HEK293 (cell line): Measurements from ENCODE around the gene LCORL.

Experiments used
- CTCF ChIA-PET: fragments of 350-600 bp; formaldehyde crosslinking; extraction: SDS; loops from one replicate; lab custom pipeline; 2021; ENCODE audit warnings: antibody characterized with exemption; lab: Yijun Ruan, JAX
- POLR2A ChIA-PET: fragments of 300-600 bp; formaldehyde crosslinking; extraction: SDS; loops from one replicate; lab custom pipeline; 2020; ENCODE audit warnings: antibody characterized with exemption, inconsistent platforms; lab: Yijun Ruan, JAX
- H3K27ac ChIP-seq: fragments of 200-500 bp; sonication (Bioruptor generic); 2 replicates; pipeline ENCODE4 v1.5.1; 2014; ENCODE audit warnings: low read depth, low read length, control low read depth, inconsistent platforms; ENCODE audit errors: extremely low read depth
- H3K36me3 ChIP-seq, 2 experiments: fragments of 200-500 bp in 1 of 2; sonication (Bioruptor generic) in 1 of 2; 1 replicate in 1 of 2; 2 replicates in 1 of 2; pipeline ENCODE4 v1.5.1; 2014 to 2017; ENCODE audit warnings: inconsistent platforms in 2 of 2, low read length in 2 of 2; ENCODE audit not compliant: control insufficient read depth in 2 of 2, insufficient read depth in 1 of 2
- H3K4me1 ChIP-seq: fragments of 200-500 bp; sonication (Bioruptor generic); 2 replicates; pipeline ENCODE4 v1.5.1; 2014; ENCODE audit warnings: mild to moderate bottlenecking, low read length, inconsistent platforms; ENCODE audit not compliant: control insufficient read depth, insufficient read depth
- H3K4me3 ChIP-seq: 2 replicates; pipeline ENCODE4 v1.5.1; 2011; ENCODE audit warnings: low read depth, mild to moderate bottlenecking, control low read depth, low read length, moderate library complexity
- H3K9me3 ChIP-seq: fragments of 200-500 bp; sonication (Bioruptor generic); 2 replicates; pipeline ENCODE4 v1.5.1; 2014; ENCODE audit warnings: low read depth, low read length, inconsistent platforms; ENCODE audit not compliant: control insufficient read depth, insufficient read depth
- AEBP2 ChIP-seq: fragments of 450-650 bp; formaldehyde crosslinking; IDR thresholded peaks from 2 replicates; pipeline ENCODE4 v1.5.1; 2016; ENCODE audit warnings: missing biosample characterization, missing genetic modification characterization, borderline replicate concordance
- CTCF ChIP-seq: fragments of 450-650 bp; formaldehyde crosslinking; IDR thresholded peaks from 2 replicates; pipeline ENCODE4 v1.5.1; 2016; ENCODE audit warnings: missing biosample characterization, missing genetic modification characterization
- IKZF3 ChIP-seq: fragments of 450-650 bp; IDR thresholded peaks from 2 replicates; pipeline ENCODE4 v1.5.0; 2018; ENCODE audit warnings: missing biosample characterization, mild to moderate bottlenecking, missing genetic modification characterization, moderate library complexity
- KLF9 ChIP-seq: fragments of 450-650 bp; formaldehyde crosslinking; IDR thresholded peaks from 2 replicates; pipeline ENCODE4 v1.5.1; 2016; ENCODE audit warnings: missing biosample characterization, missing genetic modification characterization, low read depth
- PRDM10 ChIP-seq: fragments of 450-650 bp; formaldehyde crosslinking; IDR thresholded peaks from 2 replicates; pipeline ENCODE4 v1.5.1; 2016; ENCODE audit warnings: missing biosample characterization, missing genetic modification characterization
- ZBTB48 ChIP-seq: fragments of 450-650 bp; formaldehyde crosslinking; IDR thresholded peaks from 2 replicates; pipeline ENCODE4 v1.5.1; 2016; ENCODE audit warnings: missing biosample characterization, missing genetic modification characterization
- ZBTB49 ChIP-seq: fragments of 450-650 bp; formaldehyde crosslinking; IDR thresholded peaks from 2 replicates; pipeline ENCODE4 v1.5.1; 2016; ENCODE audit warnings: missing biosample characterization, missing genetic modification characterization, low read depth
- ZNF146 ChIP-seq: fragments of 450-650 bp; formaldehyde crosslinking; IDR thresholded peaks from 2 replicates; pipeline ENCODE4 v1.5.1; 2016; ENCODE audit warnings: missing biosample characterization, missing genetic modification characterization
- ZNF155 ChIP-seq: fragments of 450-650 bp; formaldehyde crosslinking; IDR thresholded peaks from 2 replicates; pipeline ENCODE4 v1.5.1; 2016; ENCODE audit warnings: missing biosample characterization, missing genetic modification characterization
- ZNF174 ChIP-seq: fragments of 450-650 bp; formaldehyde crosslinking; IDR thresholded peaks from 2 replicates; pipeline ENCODE4 v1.5.0; 2017; ENCODE audit warnings: missing biosample characterization, mild to moderate bottlenecking, missing genetic modification characterization
- ZNF18 ChIP-seq: fragments of 450-650 bp; formaldehyde crosslinking; IDR thresholded peaks from 2 replicates; pipeline ENCODE4 v1.5.1; 2016; ENCODE audit warnings: missing biosample characterization, missing genetic modification characterization
- ZNF239 ChIP-seq: fragments of 450-650 bp; formaldehyde crosslinking; IDR thresholded peaks from 2 replicates; pipeline ENCODE4 v1.5.1; 2016; ENCODE audit warnings: missing biosample characterization, missing genetic modification characterization
- ZNF292 ChIP-seq: fragments of 450-650 bp; formaldehyde crosslinking; IDR thresholded peaks from 2 replicates; pipeline ENCODE4 v1.5.1; 2016; ENCODE audit warnings: low read depth, missing biosample characterization, missing genetic modification characterization, borderline replicate concordance
- ZNF302 ChIP-seq: fragments of 450-650 bp; formaldehyde crosslinking; IDR thresholded peaks from 2 replicates; pipeline ENCODE4 v1.5.1; 2016; ENCODE audit warnings: missing biosample characterization, missing genetic modification characterization, low read depth
- ZNF350 ChIP-seq: fragments of 450-650 bp; formaldehyde crosslinking; IDR thresholded peaks from 2 replicates; pipeline ENCODE4 v1.5.0; 2017; ENCODE audit warnings: missing biosample characterization, mild to moderate bottlenecking, missing genetic modification characterization
- ZNF426 ChIP-seq: fragments of 450-650 bp; formaldehyde crosslinking; IDR thresholded peaks from 2 replicates; pipeline ENCODE4 v1.5.1; 2017; ENCODE audit warnings: missing biosample characterization, missing genetic modification characterization, mild to moderate bottlenecking, inconsistent platforms, moderate library complexity
- ZNF433 ChIP-seq: fragments of 450-650 bp; formaldehyde crosslinking; IDR thresholded peaks from 2 replicates; pipeline ENCODE4 v1.5.1; 2016; ENCODE audit warnings: missing biosample characterization, missing genetic modification characterization, low read depth
- ZNF473 ChIP-seq: fragments of 450-650 bp; formaldehyde crosslinking; IDR thresholded peaks from 2 replicates; pipeline ENCODE4 v1.5.1; 2017; ENCODE audit warnings: missing biosample characterization, missing genetic modification characterization
- ZNF501 ChIP-seq: fragments of 450-650 bp; formaldehyde crosslinking; IDR thresholded peaks from 2 replicates; pipeline ENCODE4 v1.5.1; 2016; ENCODE audit warnings: missing biosample characterization, missing genetic modification characterization
- ZNF514 ChIP-seq: fragments of 450-650 bp; formaldehyde crosslinking; IDR thresholded peaks from 2 replicates; pipeline ENCODE4 v1.5.1; 2016; ENCODE audit warnings: missing biosample characterization, missing genetic modification characterization
- ZNF549 ChIP-seq: fragments of 450-650 bp; IDR thresholded peaks from 2 replicates; pipeline ENCODE4 v1.5.1; 2018; ENCODE audit warnings: missing biosample characterization, missing genetic modification characterization, mild to moderate bottlenecking, inconsistent platforms, moderate library complexity
- ZNF621 ChIP-seq: fragments of 450-650 bp; formaldehyde crosslinking; IDR thresholded peaks from 2 replicates; pipeline ENCODE4 v1.5.1; 2017; ENCODE audit warnings: missing biosample characterization, missing genetic modification characterization
- ZNF624 ChIP-seq: fragments of 450-650 bp; formaldehyde crosslinking; IDR thresholded peaks from 2 replicates; pipeline ENCODE4 v1.5.1; 2017; ENCODE audit warnings: missing biosample characterization, missing genetic modification characterization
- ZNF626 ChIP-seq: fragments of 450-650 bp; sonication (Bioruptor Pico); formaldehyde crosslinking; IDR thresholded peaks from 2 replicates; pipeline ENCODE4 v1.5.1; 2018; ENCODE audit warnings: missing biosample characterization, missing genetic modification characterization, inconsistent platforms
- ZNF791 ChIP-seq: fragments of 450-650 bp; formaldehyde crosslinking; IDR thresholded peaks from 2 replicates; pipeline ENCODE4 v1.5.1; 2016; ENCODE audit warnings: missing biosample characterization, missing genetic modification characterization
- ZNF837 ChIP-seq: fragments of 450-650 bp; formaldehyde crosslinking; IDR thresholded peaks from 2 replicates; pipeline ENCODE4 v1.5.1; 2016; ENCODE audit warnings: missing biosample characterization, missing genetic modification characterization

The LCORL gene

GRCh38 chr4:17995165-17995564, 26.4 kb downstream of the LCORL start:
- no peaks in the 10 kb centered on the region for H3K36me3 ChIP-seq
- H3K4me3 ChIP-seq, result no peak overlapping the region
- POLR2A ChIA-PET, result no interaction called here
- CTCF ChIA-PET, result interaction anchor here (0.7 kb wide), 1 partner anchor 993 kb away, joined by 4 read pairs; no protein-coding TSS in a partner anchor
- H3K4me1 ChIP-seq, result no peaks in the 10 kb centered on the region
- H3K9me3 ChIP-seq, result no peaks in the 10 kb centered on the region
- TF ChIP-seq ZNF514 (tag by site-specific recombination) (no peak), ZNF626 (tag by site-specific recombination) (no peak), ZNF18 (no peak), ZNF433 (tag by site-specific recombination) (no peak), ZNF837 (tag by site-specific recombination) (no peak), ZNF621 (tag by site-specific recombination) (no peak), ZNF146 (tag by site-specific recombination) (no peak), ZNF426 (tag by site-specific recombination) (no peak), ZNF302 (no peak), ZNF350 (tag by site-specific recombination) (no peak), CTCF (tag by site-specific recombination) (no peak), ZNF239 (tag by site-specific recombination) (no peak), ZBTB49 (tag by site-specific recombination) (no peak), AEBP2 (tag by site-specific recombination) (no peak), ZNF473 (no peak), IKZF3 (tag by site-specific recombination) (no peak), ZNF791 (no peak), ZBTB48 (tag by site-specific recombination) (no peak), ZNF292 (no peak)
- H3K27ac ChIP-seq, result no peak overlapping the region

- no peak overlapping the region for H3K27ac ChIP-seq
- H3K4me1 ChIP-seq, result no peaks in the 10 kb centered on the region
- no peaks in the 10 kb centered on the region; the same call in 1 of the 2 replicates for H3K9me3 ChIP-seq
- H3K36me3 ChIP-seq, result no peaks in the 10 kb centered on the region
- ChIA-PET POLR2A (no interaction called here), CTCF (no interaction called here)
- no peak overlapping the region for H3K4me3 ChIP-seq
- no peak for TF ChIP-seq ZNF624 (tag by site-specific recombination)
- no peak for TF ChIP-seq PRDM10
- no peak for TF ChIP-seq KLF9 (tag by site-specific recombination)
- no peak for TF ChIP-seq ZNF174 (tag by site-specific recombination)
- no peak for TF ChIP-seq ZNF155 (tag by site-specific recombination)
- TF ChIP-seq ZNF501 (tag by site-specific recombination), result no peak
- no peak for TF ChIP-seq ZNF549
Measured at GRCh38 chr4:17985832-17986231, 35.7 kb downstream of the LCORL start.
